GM23338 (cell line): ENCODE results near the gene CDH5.

Source experiments
- CREB1 ChIP-seq: fragments of 250-450 bp; sonication (Bioruptor Pico); IDR thresholded peaks from 2 replicates; pipeline ENCODE4 v1.5.0; 2020; ENCODE audit warnings: low read depth, mild to moderate bottlenecking, moderate library complexity
- CTCF ChIP-seq, 2 experiments: fragments of 200-600 bp in 1 of 2; sonication (generic) in 1 of 2; conservative IDR thresholded peaks; 2 replicates each; pipeline versions ENCODE4 v1.5.1 to v1.6.1; 2016 to 2017; ENCODE audit warnings: antibody characterized with exemption in 2 of 2, low read depth in 2 of 2, mild to moderate bottlenecking in 2 of 2, moderate library complexity in 1 of 2
- EZH2 ChIP-seq: fragments of 200-600 bp; sonication (generic); IDR thresholded peaks from one replicate; pipeline ENCODE4 v1.8.0; 2017; ENCODE audit warnings: antibody characterized with exemption, mild to moderate bottlenecking, low read depth; ENCODE audit not compliant: unreplicated experiment
- EZH2phosphoT487 ChIP-seq: fragments of 200-600 bp; sonication (generic); IDR thresholded peaks from one replicate; pipeline ENCODE4 v1.8.1; 2018; ENCODE audit warnings: antibody characterized with exemption; ENCODE audit not compliant: unreplicated experiment
- NANOG ChIP-seq: IDR thresholded peaks from 2 replicates; pipeline ENCODE4 v1.6.1; 2016; ENCODE audit warnings: antibody characterized with exemption, borderline replicate concordance
- POLR2AphosphoS5 ChIP-seq: IDR thresholded peaks from 2 replicates; pipeline ENCODE4 v1.6.1; 2016; ENCODE audit warnings: antibody characterized with exemption, low read depth
- ZNF331 ChIP-seq: fragments of 250-450 bp; sonication (Bioruptor Pico); IDR thresholded peaks from 2 replicates; pipeline ENCODE4 v1.5.0; 2020; ENCODE audit warnings: low read depth, mild to moderate bottlenecking, moderate library complexity
- TF ChIP-seq, protein P1 (sequence below): IDR thresholded peaks from one replicate; pipeline ENCODE4 v1.6.1; 2018; ENCODE audit warnings: antibody characterized with exemption; ENCODE audit not compliant: unreplicated experiment
- TF ChIP-seq, protein P2 (sequence below): fragments of 250-450 bp; sonication (Bioruptor Pico); IDR thresholded peaks from 2 replicates; pipeline ENCODE4 v1.5.0; 2020; ENCODE audit warnings: mild to moderate bottlenecking, moderate library complexity

- TF ChIP-seq POLR2AphosphoS5 (no peak), CTCF (conservative IDR thresholded peaks at IDR 0.05; ENCODE audit: low read depth in 2 of 2) (peak; percentile 23 to 25; a peak in 2 of 4 replicates), EZH2 (no peak), CREB1 (no peak), EZH2phosphoT487 (no peak), ZNF331 (CRISPR knock-in tag) (no peak), NANOG (no peak)
- TF ChIP-seq, protein P1, sequence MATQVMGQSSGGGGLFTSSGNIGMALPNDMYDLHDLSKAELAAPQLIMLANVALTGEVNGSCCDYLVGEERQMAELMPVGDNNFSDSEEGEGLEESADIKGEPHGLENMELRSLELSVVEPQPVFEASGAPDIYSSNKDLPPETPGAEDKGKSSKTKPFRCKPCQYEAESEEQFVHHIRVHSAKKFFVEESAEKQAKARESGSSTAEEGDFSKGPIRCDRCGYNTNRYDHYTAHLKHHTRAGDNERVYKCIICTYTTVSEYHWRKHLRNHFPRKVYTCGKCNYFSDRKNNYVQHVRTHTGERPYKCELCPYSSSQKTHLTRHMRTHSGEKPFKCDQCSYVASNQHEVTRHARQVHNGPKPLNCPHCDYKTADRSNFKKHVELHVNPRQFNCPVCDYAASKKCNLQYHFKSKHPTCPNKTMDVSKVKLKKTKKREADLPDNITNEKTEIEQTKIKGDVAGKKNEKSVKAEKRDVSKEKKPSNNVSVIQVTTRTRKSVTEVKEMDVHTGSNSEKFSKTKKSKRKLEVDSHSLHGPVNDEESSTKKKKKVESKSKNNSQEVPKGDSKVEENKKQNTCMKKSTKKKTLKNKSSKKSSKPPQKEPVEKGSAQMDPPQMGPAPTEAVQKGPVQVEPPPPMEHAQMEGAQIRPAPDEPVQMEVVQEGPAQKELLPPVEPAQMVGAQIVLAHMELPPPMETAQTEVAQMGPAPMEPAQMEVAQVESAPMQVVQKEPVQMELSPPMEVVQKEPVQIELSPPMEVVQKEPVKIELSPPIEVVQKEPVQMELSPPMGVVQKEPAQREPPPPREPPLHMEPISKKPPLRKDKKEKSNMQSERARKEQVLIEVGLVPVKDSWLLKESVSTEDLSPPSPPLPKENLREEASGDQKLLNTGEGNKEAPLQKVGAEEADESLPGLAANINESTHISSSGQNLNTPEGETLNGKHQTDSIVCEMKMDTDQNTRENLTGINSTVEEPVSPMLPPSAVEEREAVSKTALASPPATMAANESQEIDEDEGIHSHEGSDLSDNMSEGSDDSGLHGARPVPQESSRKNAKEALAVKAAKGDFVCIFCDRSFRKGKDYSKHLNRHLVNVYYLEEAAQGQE, result no peak
- TF ChIP-seq, protein P2, sequence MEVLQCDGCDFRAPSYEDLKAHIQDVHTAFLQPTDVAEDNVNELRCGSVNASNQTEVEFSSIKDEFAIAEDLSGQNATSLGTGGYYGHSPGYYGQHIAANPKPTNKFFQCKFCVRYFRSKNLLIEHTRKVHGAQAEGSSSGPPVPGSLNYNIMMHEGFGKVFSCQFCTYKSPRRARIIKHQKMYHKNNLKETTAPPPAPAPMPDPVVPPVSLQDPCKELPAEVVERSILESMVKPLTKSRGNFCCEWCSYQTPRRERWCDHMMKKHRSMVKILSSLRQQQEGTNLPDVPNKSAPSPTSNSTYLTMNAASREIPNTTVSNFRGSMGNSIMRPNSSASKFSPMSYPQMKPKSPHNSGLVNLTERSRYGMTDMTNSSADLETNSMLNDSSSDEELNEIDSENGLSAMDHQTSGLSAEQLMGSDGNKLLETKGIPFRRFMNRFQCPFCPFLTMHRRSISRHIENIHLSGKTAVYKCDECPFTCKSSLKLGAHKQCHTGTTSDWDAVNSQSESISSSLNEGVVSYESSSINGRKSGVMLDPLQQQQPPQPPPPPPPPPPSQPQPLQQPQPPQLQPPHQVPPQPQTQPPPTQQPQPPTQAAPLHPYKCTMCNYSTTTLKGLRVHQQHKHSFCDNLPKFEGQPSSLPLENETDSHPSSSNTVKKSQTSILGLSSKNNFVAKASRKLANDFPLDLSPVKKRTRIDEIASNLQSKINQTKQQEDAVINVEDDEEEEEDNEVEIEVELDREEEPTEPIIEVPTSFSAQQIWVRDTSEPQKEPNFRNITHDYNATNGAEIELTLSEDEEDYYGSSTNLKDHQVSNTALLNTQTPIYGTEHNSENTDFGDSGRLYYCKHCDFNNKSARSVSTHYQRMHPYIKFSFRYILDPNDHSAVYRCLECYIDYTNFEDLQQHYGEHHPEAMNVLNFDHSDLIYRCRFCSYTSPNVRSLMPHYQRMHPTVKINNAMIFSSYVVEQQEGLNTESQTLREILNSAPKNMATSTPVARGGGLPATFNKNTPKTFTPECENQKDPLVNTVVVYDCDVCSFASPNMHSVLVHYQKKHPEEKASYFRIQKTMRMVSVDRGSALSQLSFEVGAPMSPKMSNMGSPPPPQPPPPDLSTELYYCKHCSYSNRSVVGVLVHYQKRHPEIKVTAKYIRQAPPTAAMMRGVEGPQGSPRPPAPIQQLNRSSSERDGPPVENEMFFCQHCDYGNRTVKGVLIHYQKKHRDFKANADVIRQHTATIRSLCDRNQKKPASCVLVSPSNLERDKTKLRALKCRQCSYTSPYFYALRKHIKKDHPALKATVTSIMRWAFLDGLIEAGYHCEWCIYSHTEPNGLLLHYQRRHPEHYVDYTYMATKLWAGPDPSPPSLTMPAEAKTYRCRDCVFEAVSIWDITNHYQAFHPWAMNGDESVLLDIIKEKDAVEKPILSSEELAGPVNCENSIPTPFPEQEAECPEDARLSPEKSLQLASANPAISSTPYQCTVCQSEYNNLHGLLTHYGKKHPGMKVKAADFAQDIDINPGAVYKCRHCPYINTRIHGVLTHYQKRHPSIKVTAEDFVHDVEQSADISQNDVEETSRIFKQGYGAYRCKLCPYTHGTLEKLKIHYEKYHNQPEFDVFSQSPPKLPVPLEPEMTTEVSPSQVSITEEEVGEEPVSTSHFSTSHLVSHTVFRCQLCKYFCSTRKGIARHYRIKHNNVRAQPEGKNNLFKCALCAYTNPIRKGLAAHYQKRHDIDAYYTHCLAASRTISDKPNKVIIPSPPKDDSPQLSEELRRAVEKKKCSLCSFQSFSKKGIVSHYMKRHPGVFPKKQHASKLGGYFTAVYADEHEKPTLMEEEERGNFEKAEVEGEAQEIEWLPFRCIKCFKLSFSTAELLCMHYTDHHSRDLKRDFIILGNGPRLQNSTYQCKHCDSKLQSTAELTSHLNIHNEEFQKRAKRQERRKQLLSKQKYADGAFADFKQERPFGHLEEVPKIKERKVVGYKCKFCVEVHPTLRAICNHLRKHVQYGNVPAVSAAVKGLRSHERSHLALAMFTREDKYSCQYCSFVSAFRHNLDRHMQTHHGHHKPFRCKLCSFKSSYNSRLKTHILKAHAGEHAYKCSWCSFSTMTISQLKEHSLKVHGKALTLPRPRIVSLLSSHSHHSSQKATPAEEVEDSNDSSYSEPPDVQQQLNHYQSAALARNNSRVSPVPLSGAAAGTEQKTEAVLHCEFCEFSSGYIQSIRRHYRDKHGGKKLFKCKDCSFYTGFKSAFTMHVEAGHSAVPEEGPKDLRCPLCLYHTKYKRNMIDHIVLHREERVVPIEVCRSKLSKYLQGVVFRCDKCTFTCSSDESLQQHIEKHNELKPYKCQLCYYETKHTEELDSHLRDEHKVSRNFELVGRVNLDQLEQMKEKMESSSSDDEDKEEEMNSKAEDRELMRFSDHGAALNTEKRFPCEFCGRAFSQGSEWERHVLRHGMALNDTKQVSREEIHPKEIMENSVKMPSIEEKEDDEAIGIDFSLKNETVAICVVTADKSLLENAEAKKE (CRISPR knock-in tag), result no peak
Measured at GRCh38 chr16:66429290-66429962, 62.9 kb downstream of the CDH5 start.
